OCI-LY1 (cell line): ENCODE results near the gene GDPD3.

Experiments used
- H2AFZ ChIP-seq: fragments of 200-600 bp; sonication (generic), shearing (Covaris generic); 2 replicates; pipeline ENCODE4 v1.6.0; 2014; ENCODE audit warnings: antibody characterized with exemption, mild to moderate bottlenecking, low read length
- H3F3A ChIP-seq: fragments of 200-600 bp; sonication (generic), shearing (Covaris generic); 2 replicates; pipeline ENCODE4 v1.6.0; 2014; ENCODE audit warnings: mild to moderate bottlenecking, antibody characterized with exemption, low read length, moderate library complexity; ENCODE audit not compliant: insufficient read depth
- H3K27ac ChIP-seq: fragments of 200-600 bp; sonication (generic); 2 replicates; pipeline ENCODE4 v1.5.1; 2014; ENCODE audit warnings: low read length, mixed run types, mild to moderate bottlenecking, low read depth; ENCODE audit not compliant: poor library complexity, severe bottlenecking
- H3K27me3 ChIP-seq: fragments of 200-600 bp; sonication (generic); 2 replicates; pipeline ENCODE4 v1.6.0; 2014; ENCODE audit warnings: antibody characterized with exemption, mild to moderate bottlenecking, low read length, moderate library complexity; ENCODE audit not compliant: insufficient read depth
- H3K36me3 ChIP-seq: fragments of 200-600 bp; sonication (generic); 2 replicates; pipeline ENCODE4 v1.6.1; 2014; ENCODE audit warnings: mild to moderate bottlenecking, antibody characterized with exemption, low read length, moderate library complexity, mixed read lengths; ENCODE audit not compliant: insufficient read depth
- H3K4me1 ChIP-seq: fragments of 200-600 bp; sonication (generic); 2 replicates; pipeline ENCODE4 v1.5.1; 2014; ENCODE audit warnings: mild to moderate bottlenecking, low read length, moderate library complexity; ENCODE audit not compliant: insufficient read depth, severe bottlenecking
- H3K4me2 ChIP-seq: fragments of 200-600 bp; sonication (generic), shearing (Covaris generic); 2 replicates; pipeline ENCODE4 v1.6.1; 2014; ENCODE audit warnings: low read length
- H3K4me3 ChIP-seq: fragments of 200-600 bp; sonication (generic); 2 replicates; pipeline ENCODE4 v1.5.1; 2014; ENCODE audit warnings: low read length, low read depth, mild to moderate bottlenecking, mixed read lengths; ENCODE audit not compliant: poor library complexity, severe bottlenecking
- H3K79me2 ChIP-seq: fragments of 200-600 bp; shearing (Covaris generic); 2 replicates; pipeline ENCODE4 v1.6.1; 2016; ENCODE audit warnings: mixed run types, low read length, mixed read lengths; ENCODE audit not compliant: insufficient read depth
- H3K9ac ChIP-seq: fragments of 200-600 bp; sonication (generic), shearing (Covaris generic); 2 replicates; pipeline ENCODE4 v1.6.1; 2014; ENCODE audit warnings: mild to moderate bottlenecking, low read length, mixed read lengths
- H3K9me2 ChIP-seq: fragments of 200-600 bp; sonication (generic), shearing (Covaris generic); 2 replicates; pipeline ENCODE4 v1.6.1; 2014; ENCODE audit warnings: low read depth, mild to moderate bottlenecking, low read length, mixed read lengths
- H3K9me3 ChIP-seq: fragments of 200-600 bp; shearing (Covaris generic); 2 replicates; pipeline ENCODE4 v1.6.1; 2014; ENCODE audit warnings: low read length, mixed read lengths
- H4K20me1 ChIP-seq: fragments of 200-600 bp; sonication (generic), shearing (Covaris generic); 2 replicates; pipeline ENCODE4 v1.6.0; 2016; ENCODE audit warnings: mild to moderate bottlenecking, low read length; ENCODE audit not compliant: insufficient read depth
- CTCF ChIP-seq: fragments of 200-600 bp; sonication (generic), shearing (Covaris generic); IDR thresholded peaks from 2 replicates; pipeline ENCODE4 v1.5.1; 2017; ENCODE audit warnings: mild to moderate bottlenecking, antibody characterized with exemption, low read length, moderate library complexity, mixed read lengths
- EZH2 ChIP-seq: fragments of 200-600 bp; sonication (generic), shearing (Covaris generic); IDR thresholded peaks from 2 replicates; pipeline ENCODE4 v1.8.0; 2017; ENCODE audit warnings: borderline replicate concordance, mixed run types, mild to moderate bottlenecking, antibody characterized with exemption, low read length, moderate library complexity, mixed read lengths

Gene GDPD3

GRCh38 chr16:30069611-30070462, 43.5 kb downstream of the GDPD3 start:
- peak overlapping the region; percentile 73 for H3K27ac ChIP-seq
- no peak for TF ChIP-seq CTCF
- no peak for TF ChIP-seq EZH2
- peak overlapping the region; percentile 25; the same call in 1 of the 2 replicates for H3K4me2 ChIP-seq
- H3F3A ChIP-seq = peaks cover 8% of the 10 kb centered on the region; the same call in 1 of the 2 replicates
- no peaks in the 10 kb centered on the region for H4K20me1 ChIP-seq
- peaks cover 13% of the 10 kb centered on the region for H3K79me2 ChIP-seq
- peaks cover 52% of the 10 kb centered on the region for H3K4me1 ChIP-seq
- no peaks in the 10 kb centered on the region for H3K9me3 ChIP-seq
- peak overlapping the region; percentile 11 for H3K4me3 ChIP-seq
- H3K36me3 ChIP-seq = peaks cover 73% of the 10 kb centered on the region
- H3K9me2 ChIP-seq = no peaks in the 10 kb centered on the region
- H2AFZ ChIP-seq = no peak overlapping the region
- H3K27me3 ChIP-seq = no peaks in the 10 kb centered on the region
- no peak overlapping the region; the same call in 1 of the 2 replicates for H3K9ac ChIP-seq

GRCh38 chr16:30068750-30069610, 44.4 kb downstream of the GDPD3 start:
- peak overlapping the region; percentile 25; the same call in 1 of the 2 replicates for H3K4me2 ChIP-seq
- H3K79me2 ChIP-seq = peaks cover 13% of the 10 kb centered on the region
- H4K20me1 ChIP-seq = no peaks in the 10 kb centered on the region
- H3K9ac ChIP-seq = no peak overlapping the region; the same call in 1 of the 2 replicates
- no peak overlapping the region for H2AFZ ChIP-seq
- peak overlapping the region; percentile 11 for H3K4me3 ChIP-seq
- no peaks in the 10 kb centered on the region for H3K27me3 ChIP-seq
- peak overlapping the region; percentile 73 for H3K27ac ChIP-seq
- H3K36me3 ChIP-seq = peaks cover 73% of the 10 kb centered on the region
- H3K9me3 ChIP-seq = no peaks in the 10 kb centered on the region
- peaks cover 8% of the 10 kb centered on the region; the same call in 1 of the 2 replicates for H3F3A ChIP-seq
- TF ChIP-seq EZH2 = no peak
- peak; percentile 65 for TF ChIP-seq CTCF
- H3K4me1 ChIP-seq = peaks cover 50% of the 10 kb centered on the region
- no peaks in the 10 kb centered on the region for H3K9me2 ChIP-seq

- H3K9me3 ChIP-seq = no peaks in the 10 kb centered on the region
- H3F3A ChIP-seq = peaks cover 5% of the 10 kb centered on the region; the same call in 1 of the 2 replicates
- peaks cover 52% of the 10 kb centered on the region for H3K4me1 ChIP-seq
- TF ChIP-seq CTCF = no peak
- TF ChIP-seq EZH2 = no peak
- H3K27me3 ChIP-seq = no peaks in the 10 kb centered on the region
- peaks cover 13% of the 10 kb centered on the region for H3K79me2 ChIP-seq
- H3K4me3 ChIP-seq = no peak overlapping the region
- H3K9ac ChIP-seq = no peak overlapping the region
- H3K9me2 ChIP-seq = no peaks in the 10 kb centered on the region
- H3K36me3 ChIP-seq = peaks cover 73% of the 10 kb centered on the region
- no peak overlapping the region; the same call in 1 of the 2 replicates for H3K4me2 ChIP-seq
- no peak overlapping the region for H2AFZ ChIP-seq
- H3K27ac ChIP-seq = peak overlapping the region; percentile 73
- no peaks in the 10 kb centered on the region for H4K20me1 ChIP-seq
Observed at GRCh38 chr16:30068333-30068732, 45.0 kb downstream of the GDPD3 start.
